NCI-H146 treated with DMSO at 0.1 percent for 48 hours (cell line): ENCODE data around the gene CDC14B.

Experiments used
- DNase-seq: peaks from one replicate; lab custom pipeline; 2025; ENCODE audit not compliant: unreplicated experiment; lab: John Stamatoyannopoulos, UW

The CDC14B gene

DNA sequence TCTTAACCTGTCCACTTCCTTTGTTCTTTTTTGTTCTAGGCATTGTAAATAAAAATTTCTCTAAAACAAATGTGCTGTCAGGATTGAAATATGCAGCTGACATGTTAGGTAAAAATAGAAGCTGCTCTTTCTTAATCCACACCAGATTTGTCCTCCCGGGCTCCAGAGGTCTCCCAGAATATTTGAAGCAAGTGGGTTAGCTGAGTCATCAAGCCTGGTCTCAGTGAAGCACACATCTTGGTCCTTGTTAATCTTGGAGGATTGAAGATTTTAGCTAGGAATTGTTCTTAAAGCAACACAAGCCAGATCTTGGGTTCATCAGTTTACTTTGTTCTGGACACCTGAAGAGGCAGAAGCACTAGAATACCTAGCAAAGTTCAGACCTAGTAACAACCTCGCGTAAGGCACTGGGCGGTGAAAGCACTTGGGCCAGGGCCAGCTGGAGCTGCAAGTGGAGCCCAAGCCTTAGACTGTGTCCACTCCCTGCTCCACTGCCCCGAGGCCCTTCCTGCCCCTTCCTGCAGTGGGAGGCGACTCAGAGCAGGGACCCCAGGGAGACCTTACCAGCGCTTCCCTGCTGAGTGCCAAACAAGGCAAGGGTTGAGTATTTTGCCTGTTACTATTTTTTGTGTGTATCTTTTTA, 133.1 kb downstream of the CDC14B start:
- no peak for DNase-seq

DNA sequence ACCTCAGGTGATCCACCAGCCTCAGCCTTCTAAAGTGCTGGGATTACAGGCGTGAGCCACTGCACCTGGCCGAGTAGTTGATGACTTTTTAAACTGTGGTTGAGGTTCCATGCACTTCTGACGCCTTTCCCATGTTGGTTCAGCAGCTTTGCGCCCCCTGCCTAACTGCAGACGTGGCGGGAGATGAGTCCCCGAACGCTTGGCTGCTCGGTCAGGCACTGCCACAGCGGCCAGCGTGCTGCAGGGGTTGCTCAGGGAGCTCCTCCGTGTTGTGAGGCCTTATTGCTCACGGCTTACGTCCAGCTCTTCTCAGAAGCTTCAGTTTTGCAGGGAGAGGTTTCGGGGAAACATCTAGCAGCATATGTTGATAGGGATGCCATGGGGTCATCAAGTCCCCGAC, 134.4 kb downstream of the CDC14B start:
- DNase-seq = no peak

DNA sequence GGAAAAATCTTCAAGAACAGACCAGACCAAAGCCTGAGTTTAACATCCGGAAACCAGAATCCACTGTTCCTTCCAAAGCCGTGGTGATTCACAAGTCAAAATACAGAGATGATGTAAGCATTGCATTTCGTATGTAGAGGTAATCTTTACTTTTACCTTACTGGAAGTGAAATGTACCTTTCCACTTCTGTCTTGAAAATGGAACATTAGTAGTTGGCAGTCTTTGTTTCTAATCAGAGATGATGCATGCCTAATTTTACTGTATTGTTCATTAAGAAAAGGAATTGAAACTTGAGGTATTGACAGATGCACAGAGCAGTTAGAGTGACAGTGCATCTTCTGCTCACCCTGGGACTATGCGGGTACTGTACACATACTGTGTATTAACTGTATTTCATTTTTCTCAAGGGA, 135.1 kb downstream of the CDC14B start:
- no peak for DNase-seq

DNA sequence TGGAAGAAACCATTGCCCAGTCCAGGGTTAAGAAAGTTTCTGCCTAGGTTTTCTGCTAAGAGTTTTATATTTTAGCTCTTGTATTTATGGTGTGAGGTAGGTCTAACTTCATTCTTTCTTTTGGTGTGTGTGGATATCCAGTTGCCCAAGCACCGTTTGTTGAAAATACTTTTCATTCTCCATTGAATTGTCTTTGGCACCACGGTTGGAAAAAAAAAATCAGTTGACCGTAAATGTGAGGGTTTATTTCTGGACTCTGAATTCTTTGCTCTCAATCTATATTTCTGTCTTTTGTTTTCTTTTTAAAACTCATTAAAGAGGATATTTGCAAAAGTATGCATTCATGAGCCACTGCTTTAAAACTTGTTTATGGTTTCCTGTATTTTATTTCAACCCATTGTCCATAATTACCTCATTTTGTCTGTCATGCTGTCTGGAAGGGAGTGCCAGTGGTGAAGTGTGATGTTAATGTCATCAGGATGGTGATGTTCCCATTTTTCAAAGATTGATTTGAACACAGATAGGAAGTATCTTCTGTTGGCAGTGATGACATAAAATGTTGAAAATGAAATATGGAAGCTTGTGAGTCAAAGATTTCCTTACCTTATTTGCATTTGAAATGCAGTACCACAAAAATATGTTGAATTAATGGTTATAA, 135.8 kb downstream of the CDC14B start:
- DNase-seq = no peak

DNA sequence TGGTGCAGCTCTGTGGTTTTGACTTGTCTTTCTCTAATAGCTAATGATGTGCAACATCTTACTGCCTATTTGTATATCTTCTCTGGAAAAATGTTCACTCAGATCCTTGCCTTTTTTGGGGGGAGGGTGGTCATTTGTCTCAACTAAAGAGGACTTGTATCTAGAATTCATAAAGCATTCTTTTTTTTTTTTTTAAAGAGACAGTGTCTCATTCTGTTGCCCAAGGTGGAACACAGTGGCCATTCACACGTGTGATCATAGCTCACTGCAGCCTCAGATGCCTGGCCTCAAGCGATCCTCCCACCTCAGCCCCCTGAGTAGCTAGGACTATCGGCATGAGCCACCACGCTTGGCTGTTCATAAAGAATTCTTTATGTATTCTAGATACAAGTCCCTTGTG, 136.4 kb downstream of the CDC14B start:
- no peak for DNase-seq

DNA sequence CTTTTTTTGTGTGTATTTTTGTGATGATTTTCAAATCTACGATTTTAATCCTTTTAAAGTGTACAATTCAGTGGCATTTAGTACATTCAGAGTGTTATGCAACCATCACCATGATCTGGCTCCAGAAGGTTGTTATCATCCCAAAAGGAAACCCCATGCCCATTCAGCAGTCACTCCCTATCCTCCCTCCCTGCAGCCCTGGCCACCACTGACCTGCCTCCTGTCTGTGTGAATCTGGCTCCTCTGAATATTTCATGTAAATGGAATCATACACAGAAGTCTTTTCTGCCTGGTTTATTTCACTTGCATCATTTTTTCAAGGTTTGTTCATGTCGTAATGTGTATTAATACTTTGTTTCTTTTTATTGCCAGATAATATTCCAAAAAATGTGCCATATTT, 137.2 kb downstream of the CDC14B start:
- no peak for DNase-seq

DNA sequence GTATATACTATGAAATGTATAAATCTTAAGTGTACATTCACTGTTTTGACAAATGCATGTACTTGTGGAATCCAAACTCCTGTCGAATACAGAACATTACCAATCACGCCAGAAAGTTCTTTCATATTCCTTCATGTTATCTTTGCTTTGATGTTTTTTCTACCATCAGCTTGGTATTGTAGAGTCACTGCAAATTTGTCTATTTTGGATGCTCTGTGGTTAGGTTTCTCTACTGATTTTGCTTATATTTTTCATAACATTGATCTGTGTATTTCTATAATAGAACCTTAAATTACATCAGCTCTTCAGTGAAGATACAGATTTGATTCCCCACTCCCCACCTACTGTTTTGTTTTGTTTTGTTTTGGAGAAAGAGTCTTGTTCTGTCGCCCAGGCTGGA, 138.9 kb downstream of the CDC14B start:
- DNase-seq = no peak

DNA sequence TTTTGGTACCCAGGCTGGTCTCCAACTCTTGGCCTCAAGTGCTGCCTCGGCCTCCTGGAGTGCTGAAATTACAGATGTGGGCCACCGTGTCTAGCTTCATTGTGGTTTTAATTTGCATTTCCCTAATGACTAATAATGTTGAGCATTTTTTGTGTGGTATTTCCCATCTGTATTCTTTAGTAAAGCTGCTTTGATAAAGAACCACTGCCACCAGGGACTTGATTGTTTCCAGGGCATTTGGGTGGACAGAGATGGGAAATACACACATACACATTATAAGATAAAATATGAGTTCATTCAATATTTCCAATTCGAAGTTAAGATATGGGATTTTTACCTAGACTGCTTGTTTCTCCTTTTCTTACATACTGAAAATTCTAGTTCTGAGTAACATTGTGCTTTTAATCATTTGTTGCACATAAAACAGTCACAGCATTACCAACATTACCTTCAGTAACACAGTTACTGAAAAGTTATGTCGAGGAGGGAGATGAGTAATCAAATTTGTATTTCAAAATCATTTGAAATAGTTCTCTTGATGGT, 140.7 kb downstream of the CDC14B start:
- DNase-seq = no peak

DNA sequence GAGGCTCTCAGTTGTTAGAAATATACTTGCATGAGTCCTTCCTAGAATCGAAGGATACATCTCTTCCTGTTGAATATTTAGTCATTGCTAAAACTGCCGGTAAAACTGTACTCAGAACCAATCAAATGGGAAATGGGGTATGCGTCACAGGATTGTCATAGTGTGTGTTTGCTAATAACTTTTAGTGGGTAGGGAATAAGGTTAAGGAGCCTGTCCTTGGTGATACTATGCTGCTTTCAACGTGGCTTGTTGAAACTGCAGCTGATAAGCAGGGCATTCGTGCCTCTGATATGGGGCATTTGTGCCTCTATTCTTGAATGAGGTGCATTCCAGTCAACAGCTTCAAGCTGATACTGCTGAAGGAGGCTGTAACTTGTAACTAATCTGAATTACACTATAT, 143.1 kb downstream of the CDC14B start:
- DNase-seq = no peak

DNA sequence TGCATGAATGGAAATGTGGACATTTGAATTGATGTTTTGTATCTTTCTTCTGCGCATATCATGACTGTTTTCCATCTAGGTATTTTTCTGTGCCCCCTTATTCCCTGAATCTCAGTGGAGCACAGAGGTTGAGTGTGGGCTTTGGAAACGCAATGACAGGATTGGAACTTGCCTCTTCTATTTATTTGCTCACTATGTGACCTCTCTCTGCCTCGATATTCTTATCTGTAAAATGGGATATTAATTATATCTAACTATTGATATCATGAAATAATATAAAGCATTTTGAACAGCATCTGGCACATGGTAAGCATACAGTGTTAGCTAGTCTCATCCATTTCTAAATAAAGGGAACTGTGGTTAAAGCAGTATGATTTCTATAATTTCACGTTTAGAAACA, 143.6 kb downstream of the CDC14B start:
- DNase-seq = no peak

DNA sequence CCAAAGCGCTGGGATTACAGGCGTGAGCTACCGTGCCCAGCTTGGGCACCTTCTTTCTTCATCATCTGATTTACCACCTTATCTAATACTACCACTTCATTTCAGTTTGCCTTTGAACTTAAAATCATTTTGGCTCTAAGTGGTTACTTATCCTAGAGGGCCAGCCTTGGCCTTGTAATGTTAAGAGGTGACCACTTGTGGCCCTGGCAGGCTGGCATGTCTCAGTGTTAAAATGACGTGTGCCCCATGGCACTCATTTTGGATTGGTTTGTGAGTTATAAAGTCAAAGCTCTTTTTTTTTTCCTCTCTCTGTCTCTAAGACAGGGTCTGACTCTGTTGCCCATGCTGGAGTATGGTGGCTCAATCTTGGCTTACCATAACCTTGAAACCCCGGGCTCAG, 151.9 kb downstream of the CDC14B start:
- DNase-seq = no peak

DNA sequence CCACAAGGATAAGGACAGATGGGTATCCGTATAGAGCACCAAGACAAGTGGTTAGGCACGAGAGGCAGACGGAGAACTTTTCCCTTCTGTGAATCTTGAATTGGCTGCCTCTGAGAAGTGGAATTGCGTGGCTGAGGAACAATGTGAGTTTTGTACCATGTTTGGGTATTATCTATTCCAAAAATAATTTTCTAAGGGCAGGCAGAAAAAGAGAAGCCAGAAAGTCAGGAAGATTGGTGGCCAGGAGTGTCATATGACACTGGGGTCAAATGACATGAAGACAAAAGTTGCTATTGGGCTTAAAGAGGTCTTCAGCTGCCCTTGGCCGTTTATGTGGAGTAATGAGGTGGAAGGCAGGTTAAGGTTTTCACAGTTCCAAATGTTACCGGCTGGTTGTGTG, 155.2 kb downstream of the CDC14B start:
- no peak for DNase-seq

DNA sequence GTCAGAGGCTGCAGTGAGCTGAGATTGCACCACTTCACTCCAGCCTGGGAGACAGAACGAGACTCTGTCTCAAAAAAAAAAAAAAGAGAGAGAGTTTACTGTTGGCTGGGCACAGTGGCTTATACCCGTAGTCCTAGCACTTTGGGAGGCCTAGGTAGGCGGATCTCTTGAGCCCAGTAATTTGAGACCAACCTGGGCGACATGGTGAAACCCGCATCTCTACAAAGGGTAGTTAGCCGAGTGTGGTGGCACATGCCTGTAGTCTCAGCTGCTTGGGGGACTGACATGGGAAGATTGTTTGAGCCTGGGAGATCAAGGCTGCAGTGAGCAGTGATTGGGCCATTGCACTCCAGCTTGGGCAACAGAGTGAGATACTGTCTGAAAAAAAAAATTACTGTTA, 157.1 kb downstream of the CDC14B start:
- DNase-seq = no peak

DNA sequence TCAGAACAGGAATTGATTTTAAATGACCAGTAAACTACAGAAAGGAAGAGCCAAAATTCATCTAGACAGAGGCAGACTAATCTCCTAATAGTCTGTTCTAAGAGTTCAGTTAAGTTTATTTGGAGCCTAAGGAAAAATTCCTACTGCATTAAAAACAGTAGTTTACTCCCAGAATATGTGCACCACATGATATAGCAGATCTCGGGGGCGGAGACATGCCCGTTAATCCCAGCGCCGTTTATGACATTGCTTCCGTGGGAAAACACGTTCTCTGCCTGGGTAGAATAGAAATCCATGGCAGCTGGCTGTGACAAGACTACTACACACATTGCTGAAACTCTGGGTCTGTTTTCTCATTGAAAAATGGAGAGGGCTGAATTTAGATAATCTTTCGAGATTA, 158.3 kb downstream of the CDC14B start:
- DNase-seq = no peak

DNA sequence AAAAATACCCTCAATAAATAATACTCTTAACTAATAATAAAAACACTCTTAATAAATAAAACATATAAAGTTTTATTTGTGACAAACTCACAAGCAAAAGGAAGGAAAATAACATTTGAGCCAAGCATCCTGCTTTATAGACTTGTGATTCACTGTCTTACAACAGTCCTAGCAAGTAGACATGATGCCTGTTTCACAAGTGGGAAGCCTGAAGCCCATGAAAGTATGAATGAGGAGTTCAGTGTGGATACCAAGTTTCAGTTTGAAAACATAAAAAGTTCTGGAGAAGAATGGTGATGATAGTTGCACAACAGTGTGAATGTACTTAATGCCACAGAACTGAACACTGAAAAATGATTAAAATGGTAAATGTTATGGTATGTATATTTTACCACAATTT, 158.8 kb downstream of the CDC14B start:
- no peak for DNase-seq

DNA sequence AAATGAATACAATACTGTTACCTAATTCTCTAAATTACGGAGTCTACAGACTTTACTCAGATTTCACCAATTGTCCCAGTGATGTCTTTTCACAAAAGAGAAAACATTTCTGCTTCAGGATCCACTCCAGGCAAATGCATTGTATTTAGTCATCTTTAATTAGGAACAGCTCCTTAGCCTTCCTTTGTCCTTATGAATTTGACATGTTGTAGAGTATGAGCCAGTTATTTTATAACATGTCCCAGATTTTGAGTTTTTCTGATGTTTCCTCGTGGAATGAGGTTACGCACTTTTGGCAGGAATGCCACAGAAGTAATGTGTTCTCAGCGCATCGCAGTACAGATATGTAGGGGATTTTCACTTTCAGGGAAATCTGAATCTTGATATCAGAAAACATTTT, 159.2 kb downstream of the CDC14B start:
- no peak for DNase-seq

DNA sequence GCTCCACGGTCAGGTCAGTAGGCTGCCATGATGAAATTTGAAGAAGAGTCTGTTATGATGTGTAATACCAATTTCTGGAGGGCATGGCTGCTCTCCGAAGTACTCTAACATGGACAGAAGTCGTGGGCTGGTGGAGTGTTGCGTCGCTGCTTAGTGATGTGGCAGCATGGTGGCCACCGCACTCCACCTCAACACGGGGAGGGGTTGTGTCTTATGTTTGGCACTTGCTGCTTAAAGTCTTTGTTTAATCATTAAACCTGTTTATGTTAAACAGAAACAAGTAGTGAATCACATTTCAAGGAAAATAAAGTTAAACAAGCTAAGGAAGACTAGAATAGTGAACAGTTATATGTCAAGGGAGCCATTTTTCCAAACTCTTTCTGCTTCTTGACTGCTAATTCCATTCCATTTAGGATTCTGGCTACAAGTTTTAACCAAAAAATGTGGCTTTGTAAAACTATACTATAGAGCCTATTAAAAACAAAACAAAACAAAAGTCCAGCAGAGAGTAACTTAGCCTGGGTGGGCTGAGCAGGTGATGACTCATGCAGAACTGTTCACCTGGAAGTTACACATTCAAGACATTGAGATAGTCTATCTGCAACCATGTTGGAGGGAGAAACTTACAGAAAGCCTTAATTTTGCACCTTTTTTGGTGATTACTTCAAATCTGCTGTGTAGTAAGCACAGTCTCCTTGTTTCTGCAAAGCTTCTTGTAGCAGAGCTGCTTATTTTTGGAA, 160.2 kb downstream of the CDC14B start:
- DNase-seq = no peak

DNA sequence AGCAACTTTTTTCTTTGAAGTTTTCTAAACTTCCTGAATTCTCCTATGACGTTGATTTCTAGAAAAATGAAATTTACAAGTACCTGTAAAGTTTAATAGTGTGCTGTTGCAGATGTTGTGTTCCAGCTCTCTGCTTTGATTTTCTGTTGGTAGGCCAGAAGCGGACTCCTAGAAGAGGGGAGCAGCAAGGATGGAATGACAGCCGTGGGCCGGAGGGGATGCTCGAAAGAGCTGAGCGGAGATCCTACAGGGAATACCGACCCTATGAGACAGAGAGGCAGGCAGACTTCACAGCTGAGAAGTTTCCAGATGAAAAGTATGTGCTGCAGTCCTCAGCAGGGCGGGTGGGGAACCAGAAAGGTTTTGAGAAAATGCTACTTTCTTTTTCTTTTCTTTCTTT, 161.4 kb downstream of the CDC14B start:
- DNase-seq = no peak

DNA sequence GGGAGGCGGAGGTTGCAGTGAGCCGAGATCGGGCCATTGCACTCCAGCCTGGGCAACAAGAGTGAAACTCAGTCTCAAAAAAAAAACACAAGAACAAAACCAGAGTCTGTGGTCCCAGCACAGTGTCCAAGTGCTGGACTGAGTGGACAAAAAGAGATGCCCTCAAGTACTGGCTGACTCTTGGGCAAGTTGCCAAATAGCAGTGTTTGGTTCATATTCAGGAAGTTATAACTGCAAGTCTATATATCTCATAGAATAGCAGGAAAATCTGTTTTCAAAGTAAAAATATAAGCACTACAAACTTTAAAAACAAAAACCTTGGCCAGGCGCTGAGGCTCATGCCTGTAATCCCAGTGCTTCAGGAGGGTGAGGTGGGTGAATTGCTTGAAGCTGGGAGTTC, 162.4 kb downstream of the CDC14B start:
- DNase-seq = no peak

DNA sequence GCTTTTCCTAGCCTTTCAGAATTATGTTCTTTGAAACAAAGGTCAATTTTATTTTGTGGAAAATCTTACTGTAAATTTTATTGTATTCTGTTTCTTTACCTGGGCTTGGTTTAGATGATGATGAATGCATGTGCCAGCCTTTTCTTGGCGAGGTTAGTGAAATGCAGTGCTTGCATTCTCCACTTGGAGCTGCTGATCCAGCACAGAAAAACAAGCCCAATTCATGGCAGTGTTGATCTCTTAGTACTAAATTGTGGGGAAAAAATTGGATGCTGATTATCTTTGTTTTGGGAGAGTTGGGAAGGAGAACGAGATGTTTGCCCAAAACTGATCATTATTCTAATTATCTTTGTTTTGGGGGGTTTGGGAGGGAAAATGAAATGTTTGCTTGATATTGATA, 166.0 kb downstream of the CDC14B start:
- no peak for DNase-seq

DNA sequence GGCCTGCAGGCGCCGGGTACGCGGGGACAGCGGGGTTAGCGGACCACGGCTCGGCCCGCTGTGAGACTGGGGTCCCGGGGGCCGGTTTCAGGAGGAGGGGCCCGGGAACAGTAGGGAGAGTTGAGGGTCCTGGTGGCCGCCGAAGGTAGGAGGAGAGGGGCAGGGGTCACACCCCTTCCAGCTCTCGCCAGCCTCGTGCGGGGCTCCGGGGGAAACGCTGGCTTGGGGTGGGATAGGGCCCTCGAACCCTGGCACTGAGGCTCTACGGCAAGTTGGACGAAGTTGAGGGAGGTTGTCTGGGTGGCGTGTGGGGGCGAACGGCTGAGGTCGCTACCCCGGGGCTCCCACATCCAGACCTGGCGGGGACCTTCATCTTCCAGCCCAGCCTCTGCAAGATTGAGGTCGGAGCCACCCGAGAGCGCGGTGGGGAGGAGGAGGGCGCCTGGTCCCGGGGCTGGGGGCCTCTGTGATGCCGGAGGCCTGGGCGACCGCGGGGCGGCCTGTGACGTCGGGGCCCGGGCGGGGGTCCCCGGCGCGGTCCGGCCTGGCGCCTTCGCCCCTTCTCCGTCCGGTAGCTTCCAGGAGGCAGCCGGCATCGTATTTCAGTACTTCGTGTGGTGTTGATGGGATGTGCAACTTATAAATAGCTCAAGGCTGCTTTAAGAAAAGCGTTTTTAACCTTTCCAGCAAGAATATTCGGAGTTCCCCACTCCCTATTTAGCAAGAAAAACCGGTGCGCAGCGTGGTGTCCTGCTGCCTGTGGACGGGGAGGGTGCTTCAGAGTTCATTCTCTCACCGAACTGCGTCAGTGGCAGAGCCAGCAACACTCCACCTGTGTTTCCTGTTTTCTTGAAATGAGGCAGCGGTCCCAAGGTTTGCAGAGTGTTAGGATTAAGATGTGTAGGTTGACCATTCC, 168.8 kb downstream of the CDC14B start:
- DNase-seq = peak; percentile 38
